NAMALWA (cell line): ENCODE measurements around the gene TTC24.

Experiments
- DNase-seq: peaks from one replicate; pipeline ENCODE4 v3.0.0-alpha.2; 2015; ENCODE audit warnings: low spot score

Gene TTC24

GRCh38 chr1:156579472-156579871 is at the start of gene TTC24:
TSS of gene TTC24 (plus strand) at chr1:156579723. CDS start at chr1:156581365, 1,642 bp downstream.
- DNase-seq: no peak

- DNase-seq: no peak
Measured at GRCh38 chr1:156530006-156530405, 49.5 kb upstream of the TTC24 start.

GRCh38 chr1:156532374-156532773 is 47.1 kb upstream of the TTC24 start:
- DNase-seq: no peak

- DNase-seq: no peak
Measured at GRCh38 chr1:156533568-156534220, 45.8 kb upstream of the TTC24 start.

GRCh38 chr1:156534424-156535060 is 45.0 kb upstream of the TTC24 start:
- no peak for DNase-seq

GRCh38 chr1:156537027-156537426 is 42.5 kb upstream of the TTC24 start:
- DNase-seq: no peak

- no peak for DNase-seq
Measured at GRCh38 chr1:156538711-156539440, 40.6 kb upstream of the TTC24 start.

GRCh38 chr1:156539818-156540355 is 39.6 kb upstream of the TTC24 start:
- DNase-seq: no peak

- DNase-seq: no peak
Measured at GRCh38 chr1:156540955-156541354, 38.6 kb upstream of the TTC24 start.

GRCh38 chr1:156543066-156543465 is 36.5 kb upstream of the TTC24 start:
- DNase-seq: no peak

GRCh38 chr1:156544592-156545102 is 34.9 kb upstream of the TTC24 start:
- no peak for DNase-seq

- no peak for DNase-seq
Measured at GRCh38 chr1:156546267-156546666, 33.3 kb upstream of the TTC24 start.

- peak; percentile 37 for DNase-seq
Measured at GRCh38 chr1:156547434-156547833, 32.1 kb upstream of the TTC24 start.

- no peak for DNase-seq
Measured at GRCh38 chr1:156547982-156548381, 31.5 kb upstream of the TTC24 start.

- no peak for DNase-seq
Measured at GRCh38 chr1:156549390-156549789, 30.1 kb upstream of the TTC24 start.

- no peak for DNase-seq
Measured at GRCh38 chr1:156549831-156550230, 29.7 kb upstream of the TTC24 start.

GRCh38 chr1:156550346-156550745 is 29.2 kb upstream of the TTC24 start:
- no peak for DNase-seq

GRCh38 chr1:156551066-156551643 is 28.4 kb upstream of the TTC24 start:
- peak; percentile 60 for DNase-seq

GRCh38 chr1:156551869-156552268 is 27.7 kb upstream of the TTC24 start:
- DNase-seq: no peak

GRCh38 chr1:156552518-156552917 is 27.0 kb upstream of the TTC24 start:
- no peak for DNase-seq

GRCh38 chr1:156552937-156553336 is 26.6 kb upstream of the TTC24 start:
- DNase-seq: peak; percentile 67

- no peak for DNase-seq
Measured at GRCh38 chr1:156553860-156554485, 25.6 kb upstream of the TTC24 start.
